GM13976 (cell line): Measurements from ENCODE around the gene ZNF217.
A peak's percentile ranks its signal among the peaks of the same experiment; 100 is the strongest.
"Not testable (repeated sequence)": the region's sequence is repeated elsewhere in the genome, so short reads cannot be mapped to it uniquely, and the experiment has no call there.

Experiments
- DNase-seq: peaks from one replicate; pipeline ENCODE4 v3.0.0; 2012; ENCODE audit warnings: low spot score
- CTCF ChIP-seq: IDR thresholded peaks from 2 replicates; pipeline ENCODE4 v1.5.1; 2012; ENCODE audit warnings: borderline replicate concordance, mild to moderate bottlenecking; ENCODE audit not compliant: insufficient read depth; ENCODE audit errors: extremely low read depth, missing control alignments, control extremely low read depth
- in situ Hi-C: fragments of 300-500 bp; cut with MboI; formaldehyde crosslinking; loops from one replicate; pipeline ENCODE4 v1.12.0; 2022; ENCODE audit warnings: low sequenced_read_pairs, mixed read lengths, inconsistent platforms; ENCODE audit not compliant: unreplicated experiment

ZNF217 gene

DNA sequence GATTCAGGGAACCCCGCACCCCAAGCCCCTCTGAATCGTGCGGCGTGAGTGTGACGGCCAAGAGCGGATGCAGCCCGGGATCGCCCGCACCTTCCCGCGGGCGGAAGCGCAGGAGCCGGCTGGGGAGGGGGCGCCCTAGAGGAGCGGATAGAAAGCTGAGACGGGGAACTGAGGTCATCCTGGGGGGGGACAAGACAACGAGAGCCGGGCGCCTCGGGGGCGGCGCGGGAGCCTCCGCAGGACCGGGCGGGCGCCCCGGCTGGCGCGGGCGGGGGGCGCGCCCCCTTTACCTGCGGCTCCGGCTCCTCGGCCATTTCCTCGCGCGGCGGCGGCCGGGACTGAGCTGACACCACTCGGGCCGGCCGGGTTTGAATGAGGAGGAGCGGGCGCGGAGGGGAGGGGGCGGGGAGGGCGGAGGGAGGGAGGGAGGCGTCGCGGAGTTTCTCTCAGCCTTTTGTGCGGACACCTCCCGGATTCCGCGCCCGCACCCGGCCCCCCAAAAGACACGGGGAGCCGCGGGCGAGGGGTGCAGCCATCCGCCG lies at the start of gene ZNF217:
Gene ZNF217 (minus strand): TSS at position 374 of the 542 bp plus-strand sequence. CDS start 11,013 bp downstream, outside the sequence.
- in situ Hi-C loops, result loop anchor here (25.0 kb wide), 1 partner anchor 344 kb away; no protein-coding TSS in a partner anchor
- not testable (repeated sequence) for DNase-seq

DNA sequence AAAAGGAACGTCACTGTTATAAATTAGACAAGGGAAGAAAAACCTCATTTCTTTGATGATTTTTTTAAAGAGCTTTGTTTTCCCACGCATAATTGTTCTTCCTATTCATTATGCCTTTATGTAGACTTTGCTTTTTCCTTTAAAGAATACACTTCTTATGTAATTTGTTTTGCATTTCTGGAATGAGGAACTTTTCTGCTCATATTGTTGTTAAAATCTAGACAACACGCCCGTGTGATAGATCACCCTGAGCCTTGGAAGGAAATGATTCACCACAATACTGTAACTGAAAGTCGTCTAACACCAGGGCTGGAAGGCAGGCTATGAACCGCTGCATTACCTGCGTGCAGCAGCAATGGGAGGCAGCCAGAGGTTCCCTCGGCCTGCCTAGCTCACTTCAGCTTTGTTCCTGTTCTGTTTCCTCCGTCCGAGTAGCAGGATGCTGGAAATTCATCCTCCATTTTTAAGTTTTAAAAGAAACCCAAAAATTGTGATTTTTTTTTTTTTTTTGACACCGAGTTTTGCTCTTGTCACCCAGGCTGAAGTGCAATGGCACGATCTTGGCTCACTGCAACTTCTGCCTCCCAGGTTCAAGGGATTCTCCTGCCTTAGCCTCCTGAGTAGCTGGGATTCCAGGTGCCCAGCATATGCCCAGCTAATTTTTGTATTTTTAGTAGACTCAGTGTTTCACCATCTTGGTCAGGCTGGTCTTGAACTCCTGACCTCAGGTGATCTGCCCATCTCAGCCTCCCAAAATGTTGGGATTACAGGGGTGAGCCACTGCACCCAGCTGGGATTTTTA lies 49.6 kb upstream of the ZNF217 start:
- DNase-seq, result peak; percentile 78

GRCh38 chr20:53642196-53643030 lies 48.8 kb upstream of the ZNF217 start:
- in situ Hi-C loops, result no loop called here
- DNase-seq, result no peak
- TF ChIP-seq CTCF, result no peak

More for the DNA sequence above, 49.6 kb upstream of the ZNF217 start:
- TF ChIP-seq CTCF, result no peak
- in situ Hi-C loops, result no loop called here

GRCh38 chr20:53639647-53640440 lies 46.2 kb upstream of the ZNF217 start:
- DNase-seq, result no peak
- in situ Hi-C loops, result no loop called here
- TF ChIP-seq CTCF, result no peak

- in situ Hi-C loops, result no loop called here
- no peak for TF ChIP-seq CTCF
- no peak for DNase-seq
Measured at GRCh38 chr20:53639128-53639527, 45.5 kb upstream of the ZNF217 start.

- in situ Hi-C loops, DNase-seq: not testable (repeated sequence)
Measured at GRCh38 chr20:53637310-53637709, 43.7 kb upstream of the ZNF217 start.

GRCh38 chr20:53636540-53637097 lies 43.0 kb upstream of the ZNF217 start:
- in situ Hi-C loops, result no loop called here
- DNase-seq, result no peak
- no peak for TF ChIP-seq CTCF
